Measurements from ENCODE around the gene CAMKMT.

GRCh38 chr2:44789971-44790721 lies 428.4 kb downstream of the CAMKMT start:
- TF ChIP-seq CTCF (conservative IDR thresholded peaks at IDR 0.05; ENCODE audit: low read depth in 2 of 2): no peak
- no peak for TF ChIP-seq EZH2 (IDR thresholded peaks at IDR 0.05; ENCODE audit: low read depth, unreplicated experiment)
- TF ChIP-seq POLR2AphosphoS5 (IDR thresholded peaks at IDR 0.05; ENCODE audit: low read depth): no peak
- no peak for TF ChIP-seq ZNF114 (CRISPR knock-in tag; IDR thresholded peaks at IDR 0.05)
- TF ChIP-seq CREB1 (CRISPR knock-in tag; IDR thresholded peaks at IDR 0.05; ENCODE audit: low read depth): no peak

Data from GM23338 (cell line).